Measurements from ENCODE around the gene CDH6.

DNA sequence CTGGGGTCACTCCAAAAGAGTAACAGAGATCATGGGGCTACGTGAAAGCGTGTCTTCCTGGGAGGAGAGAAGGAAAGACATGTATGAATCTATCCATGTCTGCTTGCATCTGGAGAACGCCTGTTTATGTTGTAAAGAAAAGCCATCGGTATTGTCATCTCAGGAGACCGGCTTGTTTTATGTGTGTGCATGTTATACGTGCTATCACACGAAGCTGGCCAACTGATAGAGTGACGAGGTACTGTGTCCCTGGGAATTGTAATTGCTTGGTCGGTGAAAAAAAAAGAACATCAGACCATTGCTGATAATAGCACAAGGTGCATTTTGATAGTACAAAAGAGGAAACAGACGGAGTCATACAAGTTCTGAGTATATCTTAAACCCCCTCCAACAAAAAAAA is 370 bp upstream of the CDH6 start:
- TF ChIP-seq, protein P1, sequence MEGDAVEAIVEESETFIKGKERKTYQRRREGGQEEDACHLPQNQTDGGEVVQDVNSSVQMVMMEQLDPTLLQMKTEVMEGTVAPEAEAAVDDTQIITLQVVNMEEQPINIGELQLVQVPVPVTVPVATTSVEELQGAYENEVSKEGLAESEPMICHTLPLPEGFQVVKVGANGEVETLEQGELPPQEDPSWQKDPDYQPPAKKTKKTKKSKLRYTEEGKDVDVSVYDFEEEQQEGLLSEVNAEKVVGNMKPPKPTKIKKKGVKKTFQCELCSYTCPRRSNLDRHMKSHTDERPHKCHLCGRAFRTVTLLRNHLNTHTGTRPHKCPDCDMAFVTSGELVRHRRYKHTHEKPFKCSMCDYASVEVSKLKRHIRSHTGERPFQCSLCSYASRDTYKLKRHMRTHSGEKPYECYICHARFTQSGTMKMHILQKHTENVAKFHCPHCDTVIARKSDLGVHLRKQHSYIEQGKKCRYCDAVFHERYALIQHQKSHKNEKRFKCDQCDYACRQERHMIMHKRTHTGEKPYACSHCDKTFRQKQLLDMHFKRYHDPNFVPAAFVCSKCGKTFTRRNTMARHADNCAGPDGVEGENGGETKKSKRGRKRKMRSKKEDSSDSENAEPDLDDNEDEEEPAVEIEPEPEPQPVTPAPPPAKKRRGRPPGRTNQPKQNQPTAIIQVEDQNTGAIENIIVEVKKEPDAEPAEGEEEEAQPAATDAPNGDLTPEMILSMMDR (conservative IDR thresholded peaks at IDR 0.05; ENCODE audit: low read length): no peak
- no peak for TF ChIP-seq EZH2phosphoT487 (IDR thresholded peaks at IDR 0.05; ENCODE audit: borderline replicate concordance)

All from Loucy (cell line).